K562 (cell line): ENCODE data around the gene NKAIN1. TPM values are rescaled to one million over a fixed set of nuclear protein-coding genes. Genes with fewer than 3 reads are reported as not detected.
A peak's percentile ranks its signal among the peaks of the same experiment; 100 is the strongest.
"Not testable (repeated sequence)": the region's sequence is repeated elsewhere in the genome, so short reads cannot be mapped to it uniquely, and the experiment has no call there.

Source experiments
- ATAC-seq: fragments of 200-7000 bp; cut with Tn5 transposase; 3 replicates; pipeline ENCODE4 v1.9.1; 2020; ENCODE audit warnings: moderate library complexity
- BruUV-seq: library from RNA; stranded (reverse); fragments of 400-500 nt; replicated peaks from 2 replicates; lab custom pipeline; 2021; lab: Mats Ljungman, UMichigan
- CTCF ChIA-PET: fragments of 300-600 bp; formaldehyde crosslinking; extraction: SDS; loops from one replicate; lab custom pipeline; 2021; ENCODE audit warnings: low intra/inter-chr PET ratio; lab: Yijun Ruan, JAX
- POLR2A ChIA-PET: fragments of 300-600, 350-650 bp; sonication (Branson Sonifier 250); formaldehyde crosslinking; extraction: SDS; loops from one replicate; lab custom pipeline; 2021; ENCODE audit warnings: antibody characterized with exemption, inconsistent platforms; lab: Yijun Ruan, JAX
- DNase-seq, 4 experiments: peaks; one replicate each; pipeline versions ENCODE4 v3.0.0 to v3.0.0-alpha.2; 2011 to 2018; ENCODE audit warnings: low spot score in 3 of 4, mixed read lengths in 3 of 4; ENCODE audit errors: extremely low read depth in 1 of 4
- FAIRE-seq: peaks from 2 replicates; lab custom pipeline; 2011; peaks lifted over from hg19 to GRCh38; lab: Jason Lieb, UNC
- H2AFZ ChIP-seq: 2 replicates; pipeline ENCODE4 v1.6.0; 2011; ENCODE audit warnings: low read depth, low read length, control low read depth, inconsistent platforms
- H3K27ac ChIP-seq: fragments of 200-600 bp; 3 replicates; pipeline ENCODE4 v1.8.0; 2011; ENCODE audit warnings: low read depth, mild to moderate bottlenecking, control low read depth, inconsistent platforms, low read length, moderate library complexity, mixed read lengths; ENCODE audit errors: extremely low read depth
- H3K27me3 ChIP-seq, 2 experiments: fragments of 300-600 bp in 1 of 2; 2 replicates in 1 of 2; 3 replicates in 1 of 2; pipeline versions ENCODE4 v1.6.0 to v1.8.0; 2011; ENCODE audit warnings: inconsistent platforms in 2 of 2, low read length in 2 of 2, mild to moderate bottlenecking in 1 of 2, mixed read lengths in 1 of 2, moderate library complexity in 1 of 2; ENCODE audit not compliant: control insufficient read depth in 2 of 2, insufficient read depth in 2 of 2
- H3K36me3 ChIP-seq: fragments of 300-600 bp; 3 replicates; pipeline ENCODE4 v1.8.0; 2011; ENCODE audit warnings: mild to moderate bottlenecking, low read length, inconsistent platforms; ENCODE audit not compliant: control insufficient read depth, insufficient read depth
- H3K4me1 ChIP-seq, 2 experiments: fragments of 200-600 bp in 1 of 2; replicated peaks in 1 of 2; 2 replicates in 1 of 2; 3 replicates in 1 of 2; pipeline versions ENCODE4 v1.5.1 to v1.8.0; 2011; ENCODE audit warnings: inconsistent platforms in 2 of 2, low read length in 2 of 2, mild to moderate bottlenecking in 1 of 2, mixed read lengths in 1 of 2, moderate library complexity in 1 of 2; ENCODE audit not compliant: control insufficient read depth in 2 of 2, insufficient read depth in 2 of 2
- H3K4me2 ChIP-seq: 2 replicates; pipeline ENCODE4 v1.6.1; 2011; ENCODE audit warnings: low read length, control low read depth, inconsistent platforms, mixed read lengths; ENCODE audit not compliant: insufficient read depth
- H3K4me3 ChIP-seq: fragments of 200-600 bp; sonication (generic), shearing (Covaris generic); 2 replicates; pipeline ENCODE4 v1.5.1; 2016; ENCODE audit warnings: control low read depth, inconsistent platforms
- H3K79me2 ChIP-seq: fragments of 200-600 bp; 3 replicates; pipeline ENCODE4 v1.8.0; 2011; ENCODE audit warnings: low read length, inconsistent platforms; ENCODE audit not compliant: control insufficient read depth, insufficient read depth
- H3K9ac ChIP-seq, 2 experiments: 2 replicates each; pipeline versions ENCODE4 v1.6.0 to v1.6.1; 2011; ENCODE audit warnings: low read depth in 2 of 2, low read length in 2 of 2, control low read depth in 1 of 2, inconsistent platforms in 1 of 2, mild to moderate bottlenecking in 1 of 2, mixed read lengths in 1 of 2; ENCODE audit not compliant: insufficient read depth in 1 of 2
- H3K9me1 ChIP-seq: one replicate; pipeline ENCODE4 v1.6.0; 2011; ENCODE audit warnings: inconsistent platforms, mild to moderate bottlenecking, low read length, moderate library complexity; ENCODE audit not compliant: control insufficient read depth, insufficient read depth
- H3K9me3 ChIP-seq: replicated peaks from 2 replicates; pipeline ENCODE4 v1.5.1; 2011; ENCODE audit warnings: low read depth, low read length, inconsistent platforms; ENCODE audit not compliant: control insufficient read depth, insufficient read depth
- H4K20me1 ChIP-seq: replicated peaks from 2 replicates; pipeline ENCODE4 v1.6.1; 2011; ENCODE audit warnings: low read length, inconsistent platforms, mixed read lengths; ENCODE audit not compliant: control insufficient read depth, insufficient read depth
- E2F3 ChIP-seq: fragments of 250-450 bp; sonication (Bioruptor Pico); IDR thresholded peaks from 2 replicates; pipeline ENCODE4 v1.4.0; 2020; ENCODE audit warnings: mild to moderate bottlenecking
- HDAC8 ChIP-seq: fragments of 450-650 bp; IDR thresholded peaks from 2 replicates; pipeline ENCODE4 v1.6.1; 2016; ENCODE audit warnings: mild to moderate bottlenecking, missing genetic modification characterization, moderate library complexity, missing compliant biosample characterization
- ILK ChIP-seq: fragments of 450-650 bp; IDR thresholded peaks from 2 replicates; pipeline ENCODE4 v1.6.1; 2016; ENCODE audit warnings: missing genetic modification characterization, low read depth, mild to moderate bottlenecking, missing compliant biosample characterization, moderate library complexity, borderline replicate concordance
- MECOM ChIP-seq: fragments of 250-450 bp; sonication (Bioruptor Pico); IDR thresholded peaks from 2 replicates; pipeline ENCODE4 v1.8.0; 2022; ENCODE audit warnings: inconsistent platforms
- NR4A1 ChIP-seq, 2 experiments: fragments of 250-450 bp in 1 of 2; fragments of 450-650 bp in 1 of 2; sonication (Bioruptor Pico) in 1 of 2; IDR thresholded peaks; 2 replicates each; pipeline versions ENCODE4 v1.4.0 to v1.6.1; 2016 to 2020; ENCODE audit warnings: mild to moderate bottlenecking in 2 of 2, missing compliant biosample characterization in 1 of 2, missing genetic modification characterization in 1 of 2, moderate library complexity in 1 of 2
- OTX1 ChIP-seq: fragments of 450-650 bp; formaldehyde crosslinking; IDR thresholded peaks from 2 replicates; pipeline ENCODE4 v1.4.0; 2022; ENCODE audit warnings: mild to moderate bottlenecking
- SMAD3 ChIP-seq: fragments of 450-650 bp; formaldehyde crosslinking; conservative IDR thresholded peaks from 2 replicates; pipeline ENCODE4 v1.4.0; 2020; ENCODE audit warnings: mild to moderate bottlenecking
- TSHZ1 ChIP-seq: fragments of 250-450 bp; sonication (Bioruptor Pico); IDR thresholded peaks from 2 replicates; pipeline ENCODE4 v1.4.0; 2020; ENCODE audit warnings: mild to moderate bottlenecking, moderate library complexity
- ZNF239 ChIP-seq: fragments of 250-450 bp; sonication (Bioruptor Pico); IDR thresholded peaks from 2 replicates; pipeline ENCODE4 v1.4.0; 2020; ENCODE audit warnings: mild to moderate bottlenecking
- WGBS: fragments of 100-300 bp; shearing (Covaris generic); methylation state at CpG from one replicate; pipeline ENCODE4 v1.1.6; 2016; ENCODE audit warnings: low coverage, mixed read lengths; ENCODE audit not compliant: insufficient coverage; ENCODE audit errors: missing lambda C conversion rate; 5-methylcytosine and 5-hydroxymethylcytosine counted together
- in situ Hi-C: fragments of 300-500 bp; cut with MboI; formaldehyde crosslinking; loops from 4 replicates; pipeline ENCODE4 v1.15.0; 2018; ENCODE audit warnings: inconsistent platforms, mixed read lengths
- intact Hi-C: fragments of 100-400 bp; cut with micrococcal nuclease; formaldehyde crosslinking; loops from 2 replicates; pipeline ENCODE4 v1.14.2; 2022
- polyA plus RNA-seq, 8 experiments: library from polyadenylated mRNA; depleted of rRNA in 4 of 8; stranded (reverse) in 5 of 8; unstranded in 3 of 8; fragments of >200 nt; fragmentation: Nextera tagmentation in 2 of 8; fragmentation: Illumina TruSeq in 1 of 8; extraction: Ambion mirVana in 2 of 8; extraction: Trizol in 1 of 8; gene quantifications; 2 replicates each; pipeline versions ENCODE4 v1.2.1 to v1.2.3, GENCODE V29; 2011 to 2014; ENCODE audit warnings: inconsistent platforms in 1 of 8, missing spikeins in 1 of 8
- total RNA-seq, 7 experiments: library from RNA; depleted of rRNA in 6 of 7; stranded (reverse); fragments of >200 nt in 6 of 7; fragmentation: Illumina TruSeq in 2 of 7; extraction: Trizol in 2 of 7; gene quantifications; 2 replicates each; pipeline versions ENCODE4 v1.2.1 to v1.2.3, GENCODE V29; 2011 to 2021; ENCODE audit warnings: low replicate concordance in 1 of 7
- TF ChIP-seq, protein P1 (sequence below): fragments of 450-650 bp; formaldehyde crosslinking; IDR thresholded peaks from 2 replicates; pipeline ENCODE4 v1.4.0; 2022; ENCODE audit warnings: missing genetic modification characterization
- TF ChIP-seq, protein P2 (sequence below): fragments of 250-450 bp; sonication (Bioruptor Pico); IDR thresholded peaks from 2 replicates; pipeline ENCODE4 v1.8.0; 2022; ENCODE audit warnings: moderate library complexity, mild to moderate bottlenecking, inconsistent platforms
- TF ChIP-seq, protein P3 (sequence below), 3 experiments: fragments of 200-800 bp in 1 of 3; sonication (Bioruptor generic) in 1 of 3; sonication (generic) in 1 of 3; formaldehyde crosslinking in 1 of 3; IDR thresholded peaks; 2 replicates each; pipeline versions ENCODE4 v1.6.1 to v1.8.0; 2016 to 2022; ENCODE audit warnings: mild to moderate bottlenecking in 2 of 3, missing compliant biosample characterization in 2 of 3, missing genetic modification characterization in 2 of 3, missing genetic modification reagents in 1 of 3

Gene NKAIN1
- total and polyA plus RNA-seq, 9 of the 15 experiments (the other 6 are each of a cell fraction or from before 2014, with no cell fraction given), result 0.03 to 0.22 (median 0.04) TPM; not detected in 3

GRCh38 chr1:31138797-31139521 lies 100.7 kb downstream of the NKAIN1 start:
- intact Hi-C loops; BruUV-seq; H3K9ac ChIP-seq; H3K36me3 ChIP-seq; FAIRE-seq; DNase-seq; H3K4me2 ChIP-seq; H3K4me1 ChIP-seq; POLR2A ChIA-PET; H3K4me3 ChIP-seq; CTCF ChIA-PET; ATAC-seq; H4K20me1 ChIP-seq; H3K9me1 ChIP-seq; in situ Hi-C loops; H3K9me3 ChIP-seq; H3K79me2 ChIP-seq; H3K27me3 ChIP-seq; TF ChIP-seq NR4A1 (CRISPR knock-in tag; IDR thresholded peaks at IDR 0.05): not testable (repeated sequence)
- Histone ChIP-seq H3K27ac (peak overlapping the region; percentile 41; the same call in 1 of the 3 replicates), H2AFZ (peak overlapping the region; percentile 62)
- WGBS, result 65% methylated on average over 12 of the region's 12 CpGs
- TF ChIP-seq E2F3 (CRISPR knock-in tag) (peak; percentile 76; the same call in 1 of the 2 replicates), MECOM (peak; percentile 61; the same call in 1 of the 2 replicates), ILK (peak; percentile 67; the same call in 1 of the 2 replicates), TSHZ1 (0 out of 2 replicates have a peak, but pooled peaks have one; percentile 39), SMAD3 (CRISPR knock-in tag) (peak; percentile 76; the same call in 1 of the 2 replicates), OTX1 (0 out of 2 replicates have a peak, but pooled peaks have one; percentile 42), ZNF239 (peak; percentile 39; the same call in 1 of the 2 replicates), NR4A1 (tag; IDR thresholded peaks at IDR 0.05) (peak; percentile 91), HDAC8 (peak; percentile 96)
- TF ChIP-seq, protein P1, sequence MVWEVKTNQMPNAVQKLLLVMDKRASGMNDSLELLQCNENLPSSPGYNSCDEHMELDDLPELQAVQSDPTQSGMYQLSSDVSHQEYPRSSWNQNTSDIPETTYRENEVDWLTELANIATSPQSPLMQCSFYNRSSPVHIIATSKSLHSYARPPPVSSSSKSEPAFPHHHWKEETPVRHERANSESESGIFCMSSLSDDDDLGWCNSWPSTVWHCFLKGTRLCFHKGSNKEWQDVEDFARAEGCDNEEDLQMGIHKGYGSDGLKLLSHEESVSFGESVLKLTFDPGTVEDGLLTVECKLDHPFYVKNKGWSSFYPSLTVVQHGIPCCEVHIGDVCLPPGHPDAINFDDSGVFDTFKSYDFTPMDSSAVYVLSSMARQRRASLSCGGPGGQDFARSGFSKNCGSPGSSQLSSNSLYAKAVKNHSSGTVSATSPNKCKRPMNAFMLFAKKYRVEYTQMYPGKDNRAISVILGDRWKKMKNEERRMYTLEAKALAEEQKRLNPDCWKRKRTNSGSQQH (CRISPR knock-in tag), result peak; percentile 63; the same call in 1 of the 2 replicates
- TF ChIP-seq, protein P2, sequence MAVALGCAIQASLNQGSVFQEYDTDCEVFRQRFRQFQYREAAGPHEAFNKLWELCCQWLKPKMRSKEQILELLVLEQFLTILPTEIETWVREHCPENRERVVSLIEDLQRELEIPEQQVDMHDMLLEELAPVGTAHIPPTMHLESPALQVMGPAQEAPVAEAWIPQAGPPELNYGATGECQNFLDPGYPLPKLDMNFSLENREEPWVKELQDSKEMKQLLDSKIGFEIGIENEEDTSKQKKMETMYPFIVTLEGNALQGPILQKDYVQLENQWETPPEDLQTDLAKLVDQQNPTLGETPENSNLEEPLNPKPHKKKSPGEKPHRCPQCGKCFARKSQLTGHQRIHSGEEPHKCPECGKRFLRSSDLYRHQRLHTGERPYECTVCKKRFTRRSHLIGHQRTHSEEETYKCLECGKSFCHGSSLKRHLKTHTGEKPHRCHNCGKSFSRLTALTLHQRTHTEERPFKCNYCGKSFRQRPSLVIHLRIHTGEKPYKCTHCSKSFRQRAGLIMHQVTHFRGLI (CRISPR knock-in tag), result 0 out of 2 replicates have a peak, but pooled peaks have one; percentile 38
- TF ChIP-seq, protein P3, sequence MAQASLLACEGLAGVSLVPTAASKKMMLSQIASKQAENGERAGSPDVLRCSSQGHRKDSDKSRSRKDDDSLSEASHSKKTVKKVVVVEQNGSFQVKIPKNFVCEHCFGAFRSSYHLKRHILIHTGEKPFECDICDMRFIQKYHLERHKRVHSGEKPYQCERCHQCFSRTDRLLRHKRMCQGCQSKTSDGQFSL (CRISPR knock-in tag; IDR thresholded peaks at IDR 0.05), result not testable (repeated sequence)
- TF ChIP-seq, protein P3 (tag; IDR thresholded peaks at IDR 0.05), result peak in 1 of 2 experiments; percentile 93; a peak in 2 of 4 replicates
